Mononuclear cell (primary cell): ENCODE measurements around the gene RAB11A. TPM values are rescaled to one million over a fixed set of nuclear protein-coding genes. Genes with fewer than 3 reads are reported as not detected.
"Not testable (repeated sequence)": the region's sequence is repeated elsewhere in the genome, so short reads cannot be mapped to it uniquely, and the experiment has no call there.

ENCODE experiments used
- H3K27me3 ChIP-seq: 2 replicates; pipeline ENCODE4 v1.6.0; 2011; ENCODE audit warnings: low read length, control low read depth; ENCODE audit not compliant: insufficient read depth
- H3K4me1 ChIP-seq: 2 replicates; pipeline ENCODE4 v1.5.1; 2011; ENCODE audit warnings: mild to moderate bottlenecking, low read length, control low read depth; ENCODE audit not compliant: insufficient read depth
- H3K4me3 ChIP-seq: 2 replicates; pipeline ENCODE4 v1.5.1; 2011; ENCODE audit warnings: mild to moderate bottlenecking, low read length, moderate library complexity
- H3K9me3 ChIP-seq: 2 replicates; pipeline ENCODE4 v1.5.1; 2011; ENCODE audit warnings: low read depth, mild to moderate bottlenecking, control low read depth, low read length
- total RNA-seq: library from RNA; depleted of rRNA; stranded (reverse); fragments of >200 nt; gene quantifications from one replicate; pipeline ENCODE4 v1.2.3, GENCODE V29; 2012

The RAB11A gene
- total RNA-seq, 1 donor, result 139 TPM

DNA sequence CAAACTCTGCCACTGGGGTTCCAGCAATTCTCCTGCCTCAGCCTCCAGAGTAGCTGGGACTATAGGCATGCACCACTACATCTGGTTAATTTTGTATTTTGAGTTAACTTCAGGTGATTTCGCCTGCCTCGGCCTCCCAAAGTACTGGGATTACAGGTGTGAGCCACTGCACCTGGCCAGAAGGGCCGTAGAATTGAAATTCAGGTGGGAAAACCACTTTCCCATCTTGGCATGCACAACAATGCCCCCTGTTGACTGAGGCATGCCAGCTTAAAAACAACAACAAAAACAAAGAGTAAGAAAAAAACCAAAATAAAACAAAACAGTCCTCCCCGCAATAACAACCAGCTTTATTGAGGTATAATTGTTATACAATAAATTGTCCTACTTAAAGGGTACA lies 32.6 kb upstream of the RAB11A start:
- no peak overlapping the region for H3K4me3 ChIP-seq
- no peaks in the 10 kb centered on the region for H3K9me3 ChIP-seq
- H3K4me1 ChIP-seq, result peaks cover 73% of the 10 kb centered on the region
- no peaks in the 10 kb centered on the region for H3K27me3 ChIP-seq

DNA sequence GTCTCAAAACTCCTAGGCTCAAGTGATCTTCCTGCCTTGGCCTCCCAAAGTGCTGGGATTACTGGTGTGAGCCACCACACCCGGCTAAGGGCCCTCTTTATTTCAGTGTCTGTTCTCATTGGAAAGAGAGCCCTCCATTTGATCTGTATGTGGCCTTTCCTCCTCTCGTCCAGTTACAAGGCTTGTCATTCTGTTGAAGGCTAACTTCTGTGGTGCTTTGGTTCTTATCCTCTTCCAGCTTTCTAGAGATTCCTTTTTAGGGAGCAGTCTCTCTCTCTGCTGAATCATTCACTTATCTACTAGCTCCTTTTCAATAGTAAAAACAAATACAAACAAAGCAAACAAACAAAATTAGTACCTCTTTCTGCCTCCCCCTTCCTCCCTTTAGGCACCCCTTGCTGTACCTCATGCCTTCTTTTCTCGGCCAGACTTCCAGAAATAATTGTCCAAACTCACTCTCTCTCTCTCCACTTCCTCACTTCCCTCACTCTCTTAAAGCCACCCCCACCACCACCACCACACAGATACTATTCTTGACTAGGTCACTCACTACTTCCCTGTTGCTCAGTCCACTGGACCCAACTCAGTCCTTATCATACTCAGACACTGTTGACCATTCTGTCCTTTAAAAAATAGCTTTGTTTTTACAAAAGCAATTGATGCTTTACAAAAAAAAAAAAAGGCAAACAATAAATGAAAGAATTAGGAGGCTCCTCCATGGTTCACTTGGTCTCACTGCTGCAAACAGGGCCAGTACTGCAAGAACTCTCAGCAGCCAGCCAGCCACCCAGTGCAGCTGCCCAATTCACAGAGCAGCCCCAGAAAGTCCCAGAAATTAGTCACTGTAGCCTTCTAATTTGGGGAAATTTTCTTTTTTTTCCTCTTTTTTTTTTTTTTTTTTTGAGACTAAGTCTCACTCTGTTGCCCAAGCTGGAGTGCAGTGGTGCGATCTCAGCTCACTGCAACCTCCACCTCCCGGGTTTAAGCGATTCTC lies 31.7 kb upstream of the RAB11A start:
- H3K4me1 ChIP-seq, result peaks cover 66% of the 10 kb centered on the region
- no peaks in the 10 kb centered on the region for H3K27me3 ChIP-seq
- no peak overlapping the region for H3K4me3 ChIP-seq
- H3K9me3 ChIP-seq, result no peaks in the 10 kb centered on the region

DNA sequence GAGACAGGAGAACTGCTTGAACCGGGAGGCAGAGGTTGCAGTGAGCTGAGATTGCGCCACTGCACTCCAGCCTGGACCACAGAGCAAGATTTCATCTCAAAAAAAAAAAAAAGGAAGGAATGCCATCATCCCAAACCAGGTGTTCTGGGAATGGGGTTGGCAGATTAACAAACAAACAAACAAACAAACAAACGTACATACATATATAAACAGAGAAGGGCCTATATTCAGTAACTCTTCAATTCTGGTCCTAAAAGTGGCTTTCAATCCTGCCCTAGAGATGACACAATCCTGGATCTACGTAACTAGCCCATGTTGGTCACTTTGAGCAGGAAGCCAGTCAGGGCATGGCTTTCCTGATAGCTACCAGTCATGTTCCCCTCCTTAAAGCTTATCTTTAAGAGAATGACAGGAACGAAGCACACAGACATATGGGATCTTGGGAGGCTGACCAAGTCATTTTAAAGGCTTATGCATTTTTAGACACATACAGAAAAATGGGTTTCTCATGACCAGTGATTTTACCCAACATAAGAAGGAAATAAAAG lies 29.9 kb upstream of the RAB11A start:
- no peak overlapping the region for H3K4me3 ChIP-seq
- H3K27me3 ChIP-seq, result no peaks in the 10 kb centered on the region
- H3K9me3 ChIP-seq, result no peaks in the 10 kb centered on the region
- H3K4me1 ChIP-seq, result peaks cover 48% of the 10 kb centered on the region

DNA sequence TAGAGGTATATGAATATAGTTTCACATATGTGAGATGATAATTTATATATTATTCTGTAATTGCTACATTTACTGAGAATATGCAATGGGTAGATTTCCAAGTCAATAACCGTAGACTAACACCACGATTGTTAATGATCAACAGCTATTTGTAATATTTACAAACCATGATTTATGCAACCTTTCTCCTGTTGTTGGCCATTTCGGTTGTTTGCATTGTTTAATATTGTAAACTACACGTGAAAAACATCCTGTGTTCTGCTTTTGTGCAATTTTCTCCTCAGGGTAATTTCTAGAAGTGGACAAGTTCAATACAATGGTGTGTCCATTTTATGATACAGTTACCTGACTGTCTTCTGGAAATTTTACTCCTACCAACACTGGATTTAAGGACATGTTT lies 29.3 kb upstream of the RAB11A start:
- Histone ChIP-seq H3K9me3 (no peaks in the 10 kb centered on the region), H3K4me1 (peaks cover 43% of the 10 kb centered on the region), H3K4me3 (no peak overlapping the region), H3K27me3 (no peaks in the 10 kb centered on the region)

DNA sequence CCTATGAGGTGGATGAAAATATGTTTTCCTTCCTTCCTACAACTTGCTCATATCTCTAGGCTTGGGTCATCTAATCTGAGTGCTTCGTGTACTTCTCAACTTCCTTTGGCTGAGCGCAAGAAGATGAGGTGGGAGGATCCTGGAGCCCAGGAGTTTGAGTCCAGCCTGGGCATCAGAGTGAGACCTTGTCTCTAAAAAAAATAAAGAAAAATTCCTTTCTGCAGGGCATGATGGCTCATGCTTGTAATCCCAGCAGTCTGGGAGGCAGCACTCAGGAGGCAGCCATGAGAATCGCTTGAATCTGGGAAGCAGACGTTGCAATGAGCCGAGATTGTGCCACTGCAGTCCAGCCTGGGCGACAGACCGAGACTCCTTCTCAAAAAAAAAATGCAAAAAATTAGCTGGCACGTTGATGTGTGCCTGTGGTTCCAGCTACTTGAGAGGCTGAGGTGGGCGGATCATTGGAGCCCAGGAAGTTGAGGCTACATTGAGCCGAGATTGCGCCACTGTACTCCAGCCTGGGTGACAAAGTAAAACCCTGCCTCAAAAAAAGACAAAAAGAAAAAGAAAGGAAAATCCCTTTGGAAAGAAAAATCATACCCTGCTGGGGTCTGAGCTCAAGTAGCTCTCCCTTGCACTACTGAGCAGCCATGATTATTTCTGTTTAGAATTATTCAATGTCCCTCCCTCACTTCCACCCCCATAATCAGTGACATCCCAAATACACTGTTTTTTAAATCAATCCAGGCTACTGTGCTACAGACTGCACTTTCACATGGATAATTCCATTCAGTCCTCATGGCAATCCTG lies 28.0 kb upstream of the RAB11A start:
- Histone ChIP-seq H3K9me3 (no peaks in the 10 kb centered on the region), H3K4me1 (peaks cover 38% of the 10 kb centered on the region), H3K27me3 (no peaks in the 10 kb centered on the region), H3K4me3 (no peak overlapping the region)

DNA sequence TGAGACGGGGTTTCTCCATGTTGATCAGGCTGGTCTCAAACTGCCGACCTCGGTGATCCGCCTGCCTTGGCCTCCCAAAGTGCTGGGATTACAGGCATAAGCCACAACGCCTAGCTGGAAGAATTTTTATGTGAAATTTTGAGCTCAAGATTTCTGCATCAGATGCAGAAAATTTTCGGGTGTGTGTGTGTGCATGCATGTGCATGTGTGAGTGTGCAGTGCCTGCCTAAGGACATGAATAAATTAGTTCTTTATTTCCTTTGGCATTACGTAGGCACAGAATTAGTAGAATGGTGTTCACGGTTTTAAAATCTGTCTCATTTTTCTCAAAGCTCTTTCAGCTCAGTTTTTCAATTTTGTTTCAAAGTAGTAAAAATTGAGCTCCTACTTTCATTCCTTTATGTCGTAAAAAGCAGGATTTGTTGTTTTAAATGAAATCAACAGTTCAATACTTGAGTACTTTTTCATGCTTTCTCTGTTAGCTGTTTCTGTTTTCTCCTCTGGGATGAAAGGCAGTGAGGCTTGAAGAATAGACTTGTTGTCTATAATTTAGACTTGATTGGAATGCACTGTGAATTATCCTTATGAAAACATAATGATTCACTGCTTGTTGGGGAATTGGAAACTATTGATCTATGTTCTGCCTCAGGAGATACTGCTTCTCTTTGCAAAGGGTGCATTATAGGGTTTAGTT lies 23.3 kb upstream of the RAB11A start:
- no peaks in the 10 kb centered on the region for H3K27me3 ChIP-seq
- H3K4me1 ChIP-seq, result peaks cover 10% of the 10 kb centered on the region
- no peak overlapping the region for H3K4me3 ChIP-seq
- H3K9me3 ChIP-seq, result no peaks in the 10 kb centered on the region

DNA sequence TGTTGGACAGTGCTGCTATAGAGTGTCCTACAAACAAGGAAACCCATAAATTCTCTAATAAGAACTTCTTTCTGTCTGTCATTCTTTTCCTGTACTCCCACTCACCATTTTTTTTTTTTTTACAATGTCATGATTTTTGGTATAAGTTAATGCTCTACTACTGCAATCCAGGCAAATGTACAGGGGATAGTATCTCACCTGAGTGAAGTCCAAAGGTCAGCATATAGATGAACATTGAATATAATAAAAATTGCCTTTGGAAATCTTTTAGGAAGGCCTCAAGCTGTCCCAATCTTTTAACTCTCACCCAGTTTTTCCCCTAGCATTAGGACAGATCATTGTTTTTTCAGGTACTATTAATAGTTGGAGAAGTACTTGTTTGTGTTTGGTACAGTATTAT lies 21.3 kb upstream of the RAB11A start:
- Histone ChIP-seq H3K4me1 (no peaks in the 10 kb centered on the region), H3K9me3 (no peaks in the 10 kb centered on the region), H3K4me3 (no peak overlapping the region), H3K27me3 (no peaks in the 10 kb centered on the region)

DNA sequence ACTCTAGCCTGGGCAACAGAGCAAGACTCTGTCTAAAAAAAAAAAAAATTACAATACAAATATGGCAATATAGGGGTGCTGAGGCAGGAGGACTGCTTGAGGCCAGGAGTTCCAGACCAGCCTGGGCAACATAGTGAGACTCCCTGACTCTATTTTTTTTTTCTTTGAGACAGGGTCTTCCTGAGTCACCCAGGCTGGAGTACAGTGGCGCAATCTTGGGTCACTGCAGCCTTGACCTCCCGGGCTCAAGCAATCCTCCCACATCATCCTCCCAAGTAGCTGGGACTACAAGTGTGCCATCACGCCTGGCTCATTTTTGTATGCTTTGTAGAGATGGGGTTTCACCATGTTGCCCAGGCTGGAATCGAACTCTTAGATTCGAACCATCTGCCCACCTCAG lies 17.3 kb upstream of the RAB11A start:
- no peaks in the 10 kb centered on the region for H3K4me1 ChIP-seq
- H3K27me3 ChIP-seq, result no peaks in the 10 kb centered on the region
- H3K9me3 ChIP-seq, result no peaks in the 10 kb centered on the region

DNA sequence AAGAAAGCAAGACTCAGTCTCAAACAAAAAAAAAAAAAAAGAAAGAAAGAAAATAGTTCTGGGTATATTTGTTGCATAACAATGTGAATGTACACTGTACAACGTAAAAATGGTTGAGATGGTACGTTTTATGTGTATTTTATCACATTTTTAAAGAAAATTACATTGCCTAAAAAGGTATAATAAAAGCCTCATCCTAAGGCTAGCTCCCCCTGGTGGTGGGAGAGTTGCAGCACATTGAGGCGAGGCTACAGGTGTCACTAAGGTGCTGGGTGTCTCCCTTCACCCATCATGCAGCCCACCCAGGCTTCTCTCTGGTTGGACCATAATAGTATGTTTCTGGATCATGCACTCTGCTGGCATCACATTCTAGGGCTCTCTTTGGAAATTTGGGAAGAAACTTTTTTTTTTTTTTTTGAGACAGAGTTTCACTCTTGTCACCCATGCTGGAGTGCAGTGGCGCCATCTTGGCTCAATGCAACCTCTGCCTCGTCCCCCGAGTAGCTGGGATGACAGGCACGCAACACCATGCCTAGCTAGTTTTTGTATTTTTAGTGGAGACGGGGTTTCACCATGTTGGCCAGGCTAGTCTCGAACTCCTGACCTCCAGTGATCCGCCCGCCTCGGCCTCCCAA lies 12.4 kb upstream of the RAB11A start:
- H3K9me3 ChIP-seq, result no peaks in the 10 kb centered on the region
- no peak overlapping the region for H3K4me3 ChIP-seq
- no peaks in the 10 kb centered on the region for H3K4me1 ChIP-seq
- no peaks in the 10 kb centered on the region for H3K27me3 ChIP-seq

More for the DNA sequence above, 17.3 kb upstream of the RAB11A start:
- H3K4me3 ChIP-seq, result no peak overlapping the region

DNA sequence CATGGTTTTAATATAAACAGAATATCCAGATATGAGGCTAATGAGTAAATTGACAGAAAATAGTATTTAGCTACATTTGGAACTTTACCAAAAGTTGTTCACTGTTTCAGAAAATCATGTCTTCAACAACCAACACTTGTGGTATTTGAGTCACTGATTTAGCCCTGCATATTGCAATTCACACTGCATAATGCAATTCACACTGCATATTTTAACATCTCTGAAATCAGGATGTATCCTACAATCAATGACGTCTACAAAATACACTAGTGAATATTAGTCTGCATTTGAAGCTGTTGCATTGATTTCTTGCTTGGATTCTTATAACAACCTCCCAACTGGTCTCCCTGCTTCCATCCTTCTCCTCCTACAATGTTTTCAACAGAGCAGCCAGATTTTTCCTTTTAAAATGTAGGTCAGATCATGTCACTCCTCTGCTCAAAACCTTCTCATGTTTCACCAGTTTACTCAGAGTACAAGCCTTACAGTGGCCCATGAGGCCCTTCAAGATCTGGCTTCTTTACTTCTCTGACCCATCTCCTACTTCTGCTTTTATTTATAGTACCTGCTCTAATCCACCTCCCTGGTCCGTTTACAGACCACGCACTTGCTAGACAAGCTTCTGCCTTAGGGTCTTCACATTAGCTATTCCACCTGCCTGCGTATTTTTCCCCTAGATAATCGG lies 11.4 kb upstream of the RAB11A start:
- Histone ChIP-seq H3K4me1 (no peaks in the 10 kb centered on the region), H3K9me3 (no peaks in the 10 kb centered on the region), H3K4me3 (no peak overlapping the region), H3K27me3 (no peaks in the 10 kb centered on the region)

DNA sequence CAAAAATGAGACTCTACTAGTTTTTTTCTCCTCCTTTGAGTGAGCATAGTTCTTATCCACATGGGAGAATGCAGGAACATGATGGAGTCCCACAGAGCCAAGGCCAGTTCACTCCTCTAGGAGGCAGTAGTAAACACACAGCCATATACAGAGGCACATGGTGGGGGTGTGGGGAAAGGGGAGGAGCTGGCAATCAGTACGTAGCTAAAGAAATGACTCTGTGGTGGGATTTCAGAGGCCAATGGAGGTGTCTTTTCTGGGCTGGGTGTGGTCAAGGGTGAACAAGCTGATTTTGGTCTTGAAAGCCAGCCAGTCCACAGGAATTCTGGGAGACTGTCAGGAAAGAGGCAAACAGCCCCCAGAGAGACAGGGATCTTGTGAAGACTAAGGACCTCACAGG lies 6.6 kb upstream of the RAB11A start:
- Histone ChIP-seq H3K4me1 (no peaks in the 10 kb centered on the region), H3K9me3 (no peaks in the 10 kb centered on the region), H3K4me3 (no peak overlapping the region), H3K27me3 (no peaks in the 10 kb centered on the region)

DNA sequence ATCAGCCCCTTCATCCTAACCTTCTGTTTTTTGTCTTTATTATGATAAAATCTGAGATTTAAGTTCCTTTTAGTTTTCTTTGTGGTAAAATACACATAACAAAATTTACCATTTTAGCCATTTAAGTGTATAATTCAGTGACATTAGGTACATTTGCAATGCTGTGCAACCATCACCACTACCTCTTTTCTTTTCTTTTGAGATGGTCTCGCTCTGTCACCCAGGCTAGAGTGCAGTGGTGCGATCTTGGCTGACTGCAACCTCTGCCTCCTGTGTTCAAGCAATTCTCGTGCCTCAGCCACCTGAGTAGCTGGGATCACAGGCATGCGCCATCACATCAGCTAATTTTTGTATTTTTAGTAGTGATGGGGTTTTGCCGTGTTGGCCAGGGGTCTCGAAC lies 6.2 kb upstream of the RAB11A start:
- no peaks in the 10 kb centered on the region for H3K27me3 ChIP-seq
- H3K4me3 ChIP-seq, result no peak overlapping the region
- H3K4me1 ChIP-seq, result no peaks in the 10 kb centered on the region
- H3K9me3 ChIP-seq, result no peaks in the 10 kb centered on the region

DNA sequence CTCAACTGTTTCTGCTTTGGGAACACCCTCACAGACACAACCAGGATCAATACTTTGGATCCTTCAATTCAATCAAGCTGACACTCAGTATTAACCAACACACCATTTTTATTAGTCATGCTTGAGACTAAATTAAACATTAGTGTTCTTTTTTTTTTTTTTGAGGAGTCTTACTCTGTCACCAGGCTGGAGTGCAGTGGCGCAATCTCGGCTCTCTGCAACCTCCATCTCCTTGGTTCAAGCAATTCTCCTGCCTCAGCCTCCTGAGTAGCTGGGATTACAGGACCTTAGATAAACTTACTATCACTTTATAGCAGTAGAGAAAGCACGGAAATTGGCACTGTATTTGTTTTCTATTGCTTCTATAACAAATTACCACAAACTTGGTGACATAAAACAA lies 2.0 kb upstream of the RAB11A start:
- Histone ChIP-seq H3K4me1 (peaks cover 23% of the 10 kb centered on the region), H3K9me3 (no peaks in the 10 kb centered on the region), H3K4me3 (no peak overlapping the region), H3K27me3 (no peaks in the 10 kb centered on the region)

DNA sequence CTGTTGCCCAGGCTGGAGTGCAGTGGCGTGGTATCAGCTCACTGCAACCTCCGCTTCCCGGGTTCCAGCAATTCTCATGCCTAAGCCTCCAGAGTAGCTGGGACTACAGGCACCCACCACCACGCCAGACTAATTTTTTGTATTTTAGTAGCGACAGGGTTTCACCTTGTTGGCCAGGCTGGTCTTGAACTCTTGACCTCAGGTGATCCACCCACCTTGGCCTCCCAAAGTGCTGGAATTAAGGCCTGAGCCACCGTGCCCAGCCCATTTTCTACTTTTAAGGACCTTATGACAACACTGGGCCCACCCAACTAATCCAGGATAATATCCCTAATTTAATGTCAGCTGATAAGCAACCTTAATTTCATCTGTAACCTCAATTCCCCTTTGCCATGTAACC lies 1.4 kb upstream of the RAB11A start:
- H3K4me3 ChIP-seq, H3K9me3 ChIP-seq, H3K27me3 ChIP-seq: not testable (repeated sequence)
- H3K4me1 ChIP-seq, result peaks cover 26% of the 10 kb centered on the region
